ENCODE measurements around the gene CCNC.

Gene CCNC

GRCh38 chr6:99592900-99593299 is 24.4 kb upstream of the CCNC start:
- no peak overlapping the region for H3K4me3 ChIP-seq (ENCODE audit: low read length)
- DNase-seq (ENCODE audit: low read depth): peak; percentile 87
- TF ChIP-seq CTCF (conservative IDR thresholded peaks at IDR 0.05; ENCODE audit: low read length): no peak

- no peak for TF ChIP-seq CTCF (conservative IDR thresholded peaks at IDR 0.05; ENCODE audit: low read length)
- DNase-seq (ENCODE audit: low read depth): no peak
- H3K4me3 ChIP-seq (ENCODE audit: low read length): no peak overlapping the region
These were observed 23.4 kb upstream of the CCNC start for GRCh38 chr6:99591673-99592364.

GRCh38 chr6:99590728-99591672 is 22.5 kb upstream of the CCNC start:
- TF ChIP-seq CTCF (conservative IDR thresholded peaks at IDR 0.05; ENCODE audit: low read length): no peak
- DNase-seq (ENCODE audit: low read depth): no peak
- no peak overlapping the region for H3K4me3 ChIP-seq (ENCODE audit: low read length)

GRCh38 chr6:99589907-99590493 is 21.5 kb upstream of the CCNC start:
- H3K4me3 ChIP-seq (ENCODE audit: low read length): no peak overlapping the region
- no peak for TF ChIP-seq CTCF (conservative IDR thresholded peaks at IDR 0.05; ENCODE audit: low read length)
- no peak for DNase-seq (ENCODE audit: low read depth)

GRCh38 chr6:99589290-99589672 is 20.8 kb upstream of the CCNC start:
- H3K4me3 ChIP-seq (ENCODE audit: low read length): peak overlapping the region; percentile 62
- no peak for TF ChIP-seq CTCF (conservative IDR thresholded peaks at IDR 0.05; ENCODE audit: low read length)
- no peak for DNase-seq (ENCODE audit: low read depth)

- DNase-seq (ENCODE audit: low read depth): peak; percentile 72
- H3K4me3 ChIP-seq (ENCODE audit: low read length): peak overlapping the region; percentile 62
- peak; percentile 55 for TF ChIP-seq CTCF (conservative IDR thresholded peaks at IDR 0.05; ENCODE audit: low read length)
These were observed 20.3 kb upstream of the CCNC start for GRCh38 chr6:99588618-99589289.

Data from AG10803 (cell line).